ENCODE results near the gene RNF17. TPM values are rescaled to one million over a fixed set of nuclear protein-coding genes. Genes with fewer than 3 reads are reported as not detected.

The RNF17 gene
- polyA plus RNA-seq, 1 of the 3 experiments (the other 2 are of a cell fraction), result not detected

DNA sequence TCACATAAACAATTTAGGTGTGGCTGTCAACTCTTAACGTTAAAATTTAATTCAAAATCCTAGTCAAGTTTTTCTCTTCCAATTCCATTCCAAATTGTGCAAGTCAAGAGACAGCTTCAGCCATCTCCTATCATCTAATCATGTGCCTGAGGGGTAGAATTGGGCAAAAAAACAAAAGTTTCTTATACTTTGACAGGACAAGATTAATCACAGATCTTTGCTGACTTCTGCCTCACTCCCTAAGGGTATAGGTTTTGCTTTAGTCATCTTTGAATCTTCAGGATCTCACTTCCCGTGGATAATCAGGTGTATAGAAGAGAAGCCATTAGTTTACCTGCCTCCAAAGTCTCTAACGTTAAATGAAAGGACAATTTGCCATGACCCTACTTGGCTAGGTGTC is 24.6 kb downstream of the RNF17 start:
- no peak overlapping the region for H3K27ac ChIP-seq (ENCODE audit: low read depth in 2 of 2, low read length in 1 of 2)
- POLR2A ChIA-PET, result no interaction called here

DNA sequence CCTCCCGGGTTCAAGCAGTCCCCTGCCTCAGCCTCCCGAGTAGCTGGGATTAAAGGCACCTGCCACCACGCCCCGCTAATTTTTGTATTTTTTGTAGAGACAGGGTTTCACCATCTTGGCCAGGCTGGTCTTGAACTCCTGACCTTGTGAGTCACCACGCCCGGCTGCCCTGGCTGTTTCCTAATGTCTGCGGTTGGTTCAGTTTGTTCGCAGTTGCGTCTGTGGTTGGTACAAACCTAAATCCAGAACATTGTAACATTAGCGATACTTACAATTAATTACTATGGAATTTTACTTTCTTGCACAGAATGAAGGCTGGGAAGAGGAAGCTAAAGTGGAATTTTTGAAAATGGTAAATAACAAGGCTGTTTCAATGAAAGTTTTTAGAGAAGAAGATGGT is 38.1 kb downstream of the RNF17 start:
- no peak overlapping the region for H3K27ac ChIP-seq (ENCODE audit: low read depth in 2 of 2, low read length in 1 of 2)
- WGBS (ENCODE audit: low lambda C conversion rate), result 30% methylated on average over 10 of the region's 10 CpGs
- no peaks in the 10 kb centered on the region for H3K4me1 ChIP-seq (ENCODE audit: control insufficient read depth in 1 of 2, insufficient read depth in 2 of 2, low read depth in 1 of 2, low read length in 1 of 2)
- peak overlapping the region; percentile 61 for H3K4me2 ChIP-seq
- H3K79me2 ChIP-seq (ENCODE audit: insufficient read depth), result no peaks in the 10 kb centered on the region
- H3K4me3 ChIP-seq (ENCODE audit: low read depth in 2 of 2, low read length in 1 of 2), result peak overlapping the region in 1 of 2 experiments; percentile 23; a peak in 1 of 4 replicates
- TF ChIP-seq EP300 (IDR thresholded peaks at IDR 0.05; ENCODE audit: borderline replicate concordance in 1 of 2, low read depth in 1 of 2, low read length in 1 of 2) (no peak), JUND (IDR thresholded peaks at IDR 0.05) (no peak), MAX (IDR thresholded peaks at IDR 0.05; ENCODE audit: low read depth) (no peak), EZH2phosphoT487 (IDR thresholded peaks at IDR 0.05; ENCODE audit: borderline replicate concordance, low read depth) (no peak), GATA2 (CRISPR knock-in tag; IDR thresholded peaks at IDR 0.05) (no peak), FOXJ3 (CRISPR knock-in tag; IDR thresholded peaks at IDR 0.05) (no peak), MXI1 (IDR thresholded peaks at IDR 0.05; ENCODE audit: low read depth, low read length) (no peak), GABPA (IDR thresholded peaks at IDR 0.05; ENCODE audit: low read depth) (no peak)
- TF ChIP-seq, protein P1, sequence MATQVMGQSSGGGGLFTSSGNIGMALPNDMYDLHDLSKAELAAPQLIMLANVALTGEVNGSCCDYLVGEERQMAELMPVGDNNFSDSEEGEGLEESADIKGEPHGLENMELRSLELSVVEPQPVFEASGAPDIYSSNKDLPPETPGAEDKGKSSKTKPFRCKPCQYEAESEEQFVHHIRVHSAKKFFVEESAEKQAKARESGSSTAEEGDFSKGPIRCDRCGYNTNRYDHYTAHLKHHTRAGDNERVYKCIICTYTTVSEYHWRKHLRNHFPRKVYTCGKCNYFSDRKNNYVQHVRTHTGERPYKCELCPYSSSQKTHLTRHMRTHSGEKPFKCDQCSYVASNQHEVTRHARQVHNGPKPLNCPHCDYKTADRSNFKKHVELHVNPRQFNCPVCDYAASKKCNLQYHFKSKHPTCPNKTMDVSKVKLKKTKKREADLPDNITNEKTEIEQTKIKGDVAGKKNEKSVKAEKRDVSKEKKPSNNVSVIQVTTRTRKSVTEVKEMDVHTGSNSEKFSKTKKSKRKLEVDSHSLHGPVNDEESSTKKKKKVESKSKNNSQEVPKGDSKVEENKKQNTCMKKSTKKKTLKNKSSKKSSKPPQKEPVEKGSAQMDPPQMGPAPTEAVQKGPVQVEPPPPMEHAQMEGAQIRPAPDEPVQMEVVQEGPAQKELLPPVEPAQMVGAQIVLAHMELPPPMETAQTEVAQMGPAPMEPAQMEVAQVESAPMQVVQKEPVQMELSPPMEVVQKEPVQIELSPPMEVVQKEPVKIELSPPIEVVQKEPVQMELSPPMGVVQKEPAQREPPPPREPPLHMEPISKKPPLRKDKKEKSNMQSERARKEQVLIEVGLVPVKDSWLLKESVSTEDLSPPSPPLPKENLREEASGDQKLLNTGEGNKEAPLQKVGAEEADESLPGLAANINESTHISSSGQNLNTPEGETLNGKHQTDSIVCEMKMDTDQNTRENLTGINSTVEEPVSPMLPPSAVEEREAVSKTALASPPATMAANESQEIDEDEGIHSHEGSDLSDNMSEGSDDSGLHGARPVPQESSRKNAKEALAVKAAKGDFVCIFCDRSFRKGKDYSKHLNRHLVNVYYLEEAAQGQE (IDR thresholded peaks at IDR 0.05; ENCODE audit: low read depth, low read length), result no peak
- no peaks in the 10 kb centered on the region for H3F3A ChIP-seq (replicated peaks; ENCODE audit: insufficient read depth)
- no peak overlapping the region for H3K9ac ChIP-seq
- POLR2A ChIA-PET, result no interaction called here
- H2AFZ ChIP-seq (ENCODE audit: low read depth), result no peak overlapping the region
- H3K9me2 ChIP-seq, result no peaks in the 10 kb centered on the region
- CTCF ChIA-PET, result no interaction called here
- no peak for DNase-seq
- no peaks in the 10 kb centered on the region for H3K9me3 ChIP-seq
- peaks cover 9% of the 10 kb centered on the region; the same call in 1 of the 2 replicates for H3K27me3 ChIP-seq (ENCODE audit: insufficient read depth)
- no peaks in the 10 kb centered on the region for H4K20me1 ChIP-seq (ENCODE audit: insufficient read depth)
- no peaks in the 10 kb centered on the region for H3K36me3 ChIP-seq (replicated peaks in 1 of 2; ENCODE audit: control insufficient read depth in 1 of 2, insufficient read depth in 2 of 2, low read length in 1 of 2)

More for the DNA sequence above, 24.6 kb downstream of the RNF17 start:
- no peaks in the 10 kb centered on the region for H3K79me2 ChIP-seq (ENCODE audit: insufficient read depth)
- no peak overlapping the region for H3K4me3 ChIP-seq (ENCODE audit: low read depth in 2 of 2, low read length in 1 of 2)
- no peak overlapping the region for H3K4me2 ChIP-seq
- no peak overlapping the region for H2AFZ ChIP-seq (ENCODE audit: low read depth)
- no peaks in the 10 kb centered on the region for H3F3A ChIP-seq (replicated peaks; ENCODE audit: insufficient read depth)
- DNase-seq, result no peak
- CTCF ChIA-PET, result interaction anchor here (0.6 kb wide), 2 partner anchors 54 to 199 kb away, joined by 3 read pairs; no protein-coding TSS in a partner anchor
- TF ChIP-seq EZH2phosphoT487 (IDR thresholded peaks at IDR 0.05; ENCODE audit: borderline replicate concordance, low read depth), result no peak
- no peak for TF ChIP-seq EP300 (IDR thresholded peaks at IDR 0.05; ENCODE audit: borderline replicate concordance in 1 of 2, low read depth in 1 of 2, low read length in 1 of 2)
- no peak for TF ChIP-seq FOXM1 (IDR thresholded peaks at IDR 0.05; ENCODE audit: low read depth)
- no peak for TF ChIP-seq GABPA (IDR thresholded peaks at IDR 0.05; ENCODE audit: low read depth)
- TF ChIP-seq USF2 (IDR thresholded peaks at IDR 0.05; ENCODE audit: borderline replicate concordance, low read depth, low read length), result no peak
- H3K27me3 ChIP-seq (ENCODE audit: insufficient read depth), result no peaks in the 10 kb centered on the region
- H3K4me1 ChIP-seq (ENCODE audit: control insufficient read depth in 1 of 2, insufficient read depth in 2 of 2, low read depth in 1 of 2, low read length in 1 of 2), result no peaks in the 10 kb centered on the region
- WGBS (ENCODE audit: low lambda C conversion rate), result 1% methylated on average over 3 of the region's 3 CpGs
- H4K20me1 ChIP-seq (ENCODE audit: insufficient read depth), result no peaks in the 10 kb centered on the region
- H3K9ac ChIP-seq, result no peak overlapping the region
- H3K36me3 ChIP-seq (replicated peaks in 1 of 2; ENCODE audit: control insufficient read depth in 1 of 2, insufficient read depth in 2 of 2, low read length in 1 of 2), result no peaks in the 10 kb centered on the region
- no peaks in the 10 kb centered on the region for H3K9me2 ChIP-seq
- no peaks in the 10 kb centered on the region; the same call in 1 of the 2 replicates for H3K9me3 ChIP-seq

Measured in SK-N-SH (cell line).